NCI-H526 (cell line): Measurements from ENCODE around the gene RAB28.

Experiments
- DNase-seq, 2 experiments: peaks; one replicate each; lab custom pipeline; 2025; lab: John Stamatoyannopoulos, UW

The RAB28 gene

GRCh38 chr4:13371048-13371447, 113.1 kb downstream of the RAB28 start:
- no peak for DNase-seq

GRCh38 chr4:13368217-13368616, 115.9 kb downstream of the RAB28 start:
- no peak for DNase-seq

- DNase-seq: no peak
Observed at GRCh38 chr4:13367691-13368090, 116.4 kb downstream of the RAB28 start.

GRCh38 chr4:13367244-13367643, 116.9 kb downstream of the RAB28 start:
- no peak for DNase-seq

GRCh38 chr4:13365195-13365594, 118.9 kb downstream of the RAB28 start:
- DNase-seq: no peak

GRCh38 chr4:13364653-13365052, 119.5 kb downstream of the RAB28 start:
- no peak for DNase-seq

- DNase-seq: no peak
Observed at GRCh38 chr4:13364172-13364571, 120.0 kb downstream of the RAB28 start.

- no peak for DNase-seq
Observed at GRCh38 chr4:13359809-13360208, 124.3 kb downstream of the RAB28 start.

GRCh38 chr4:13355111-13355880, 128.8 kb downstream of the RAB28 start:
- DNase-seq: no peak

- no peak for DNase-seq
Observed at GRCh38 chr4:13349096-13349495, 135.0 kb downstream of the RAB28 start.

GRCh38 chr4:13348216-13348615, 135.9 kb downstream of the RAB28 start:
- DNase-seq: no peak

- peak; percentile 20 to 26 for DNase-seq
Observed at GRCh38 chr4:13347517-13348125, 136.5 kb downstream of the RAB28 start.

- DNase-seq: no peak
Observed at GRCh38 chr4:13344216-13344615, 139.9 kb downstream of the RAB28 start.

GRCh38 chr4:13340672-13341071, 143.5 kb downstream of the RAB28 start:
- no peak for DNase-seq

GRCh38 chr4:13331827-13332226, 152.3 kb downstream of the RAB28 start:
- no peak for DNase-seq

- no peak for DNase-seq
Observed at GRCh38 chr4:13329963-13330362, 154.2 kb downstream of the RAB28 start.

GRCh38 chr4:13329340-13329850, 154.7 kb downstream of the RAB28 start:
- DNase-seq: no peak

- no peak for DNase-seq
Observed at GRCh38 chr4:13328591-13328990, 155.5 kb downstream of the RAB28 start.

GRCh38 chr4:13327991-13328390, 156.1 kb downstream of the RAB28 start:
- no peak for DNase-seq

GRCh38 chr4:13325744-13326143, 158.4 kb downstream of the RAB28 start:
- no peak for DNase-seq

- DNase-seq: no peak
Observed at GRCh38 chr4:13323921-13324320, 160.2 kb downstream of the RAB28 start.

- DNase-seq: no peak
Observed at GRCh38 chr4:13322681-13323101, 161.4 kb downstream of the RAB28 start.
